COLO668 (cell line): Measurements from ENCODE around the gene COMMD6.

ENCODE experiments used
- DNase-seq: peaks from one replicate; lab custom pipeline; 2025; ENCODE audit not compliant: unreplicated experiment; lab: John Stamatoyannopoulos, UW

The COMMD6 gene

DNA sequence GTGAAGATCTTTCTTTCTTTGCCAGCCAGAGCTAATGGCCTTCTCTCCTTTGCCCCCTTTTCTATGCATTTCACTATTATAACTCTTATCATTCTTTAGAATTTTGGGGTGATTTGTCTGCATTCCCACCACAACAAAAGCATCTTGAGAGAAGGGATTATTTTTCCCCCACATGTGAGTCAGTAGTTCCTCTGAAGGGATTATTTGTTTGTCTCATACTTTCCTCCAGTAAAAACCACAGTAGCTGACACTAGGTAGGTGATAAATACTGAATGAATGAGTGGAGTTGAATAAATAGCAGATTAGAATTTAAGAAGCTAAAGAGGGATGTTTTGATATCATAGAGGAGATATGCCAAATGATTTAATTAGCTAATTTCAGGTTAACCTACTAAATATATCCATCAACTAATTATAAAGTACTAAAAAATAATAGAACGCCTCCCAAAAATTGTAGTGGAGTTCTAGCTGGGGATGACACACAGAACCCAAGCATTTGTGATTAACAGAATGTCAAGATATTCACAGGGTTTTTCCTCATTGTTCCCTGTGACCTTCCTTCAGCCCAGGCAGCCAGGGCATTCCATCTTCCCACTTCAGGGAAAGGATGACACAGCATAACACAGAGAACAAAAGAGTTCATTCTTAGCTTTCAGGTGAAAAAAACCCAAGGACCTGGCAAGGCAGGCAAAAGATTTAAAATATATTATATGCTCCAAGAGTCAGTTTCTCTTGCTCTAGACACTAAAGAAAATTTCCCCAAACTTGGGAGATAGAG lies 52.2 kb downstream of the COMMD6 start:
- no peak for DNase-seq

DNA sequence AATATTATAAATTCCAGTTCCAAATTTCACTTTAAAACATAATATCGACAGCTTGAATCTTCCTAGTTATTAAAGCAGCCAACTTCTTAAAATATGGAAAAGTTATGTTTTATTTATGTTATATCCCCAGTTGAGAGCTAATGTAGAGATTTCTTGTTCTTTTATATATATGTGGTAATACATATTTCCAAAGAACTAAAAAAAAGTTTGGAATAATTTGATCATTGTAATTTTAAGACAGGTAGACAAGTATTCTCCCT lies 54.9 kb downstream of the COMMD6 start:
- no peak for DNase-seq

DNA sequence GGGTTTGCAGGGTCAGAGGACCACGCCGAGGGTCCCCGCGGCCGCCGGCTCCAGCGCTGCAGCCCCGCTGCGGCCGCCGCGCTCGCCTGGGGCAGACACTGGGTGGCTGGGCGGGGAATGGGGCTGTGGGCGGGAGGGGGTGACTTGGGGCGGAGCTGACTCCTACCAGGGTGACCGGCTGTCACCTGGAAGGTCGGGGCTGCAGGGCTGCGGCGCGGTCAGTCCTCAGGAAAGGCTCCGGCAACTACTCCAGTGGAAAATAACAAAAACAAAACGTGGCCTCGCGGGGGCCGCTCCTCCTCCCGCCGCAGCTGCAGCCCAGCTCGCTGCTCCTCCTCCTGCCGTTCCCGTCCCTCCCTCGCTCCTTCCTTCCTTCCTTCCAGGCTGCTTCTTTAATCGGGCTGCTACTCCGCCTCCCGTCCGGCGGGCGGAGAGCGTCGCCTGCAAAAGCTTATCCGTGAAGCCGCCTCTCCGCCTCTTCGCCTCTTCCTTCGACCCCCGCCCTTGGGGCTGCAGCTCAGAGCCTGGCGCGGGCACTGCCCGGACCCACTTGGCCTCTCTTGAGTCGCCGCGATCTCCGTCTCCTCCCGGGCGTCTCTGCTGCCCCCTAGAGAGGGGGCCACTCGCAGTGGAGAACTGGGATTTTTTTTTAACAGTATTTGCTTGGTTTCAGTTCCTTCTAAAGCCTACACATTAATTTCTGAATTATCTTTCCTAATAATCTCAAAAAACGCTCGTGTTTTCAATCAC lies 55.4 kb downstream of the COMMD6 start, which contains the start of gene TBC1D4:
Gene TBC1D4, minus strand, starts transcription at position 100 of the 750 bp plus-strand sequence. CDS start 402 bp downstream, outside the sequence.
- DNase-seq, result peak; percentile 97

DNA sequence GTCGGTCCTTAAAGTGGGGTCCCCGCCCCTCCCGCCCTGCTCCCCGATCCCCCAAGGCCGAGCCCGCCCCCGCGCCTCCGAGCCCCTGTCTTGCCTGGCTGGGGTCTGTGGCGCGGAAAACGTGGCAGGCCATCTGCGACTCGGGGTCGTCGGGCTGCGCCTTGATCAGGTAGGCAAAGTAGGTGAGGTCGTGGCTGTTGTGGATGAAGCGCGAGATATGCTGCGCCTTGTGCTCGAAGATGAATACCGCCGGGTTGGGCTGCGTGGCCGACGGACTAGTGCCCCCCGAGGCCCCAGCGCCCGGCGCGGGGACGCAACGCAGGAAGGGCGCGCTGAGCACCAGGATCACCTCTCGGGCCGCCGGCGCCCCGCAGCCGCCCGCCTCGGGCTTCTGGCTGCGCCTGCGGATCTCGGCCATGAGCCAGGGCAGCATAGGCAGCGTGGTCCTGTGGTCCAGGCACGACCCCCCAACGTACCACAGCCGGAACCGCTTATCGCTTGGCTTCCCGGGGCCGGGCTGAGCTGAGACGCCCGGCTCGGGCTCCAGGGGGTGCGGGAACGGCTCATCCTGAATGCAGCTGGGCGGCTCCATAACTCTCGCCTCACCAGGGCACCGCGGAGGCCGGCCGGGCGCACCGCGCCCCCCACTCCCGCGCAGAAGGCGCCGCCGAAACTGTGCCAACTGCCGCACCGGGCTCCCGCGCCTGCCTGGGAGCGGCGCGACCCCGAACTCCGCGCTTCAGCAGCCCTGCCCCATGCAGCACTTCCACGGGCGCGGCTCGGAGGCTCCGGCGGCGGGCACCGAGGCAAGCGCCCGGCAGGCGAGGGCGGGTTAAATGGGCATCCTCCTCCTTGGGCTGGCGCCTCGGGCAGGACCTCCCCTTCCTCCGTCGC lies 56.2 kb downstream of the COMMD6 start:
- peak; percentile 89 for DNase-seq

DNA sequence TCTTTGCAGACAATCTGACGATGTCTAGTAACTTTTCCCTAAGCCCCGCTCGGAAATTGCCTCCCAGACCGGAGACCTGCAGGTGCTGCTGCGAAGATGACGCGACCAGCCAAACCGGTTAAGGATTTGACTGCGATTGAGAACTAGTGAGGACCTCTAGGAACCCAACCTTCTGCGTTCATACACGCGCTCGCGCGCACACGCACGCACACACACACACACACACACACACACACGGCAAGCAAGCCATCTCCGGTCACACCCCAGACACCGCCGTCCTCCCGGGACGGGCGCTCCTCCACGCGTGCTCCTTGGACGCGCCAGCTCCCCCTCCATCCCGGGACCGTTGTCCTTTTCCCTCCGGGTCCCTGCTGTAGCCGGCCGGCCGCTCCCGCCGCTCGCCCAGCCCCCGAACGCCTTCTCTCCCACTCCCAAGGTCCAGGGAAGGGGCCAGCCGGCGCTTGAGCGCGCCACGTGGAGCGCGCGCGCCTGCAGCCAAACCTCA lies 56.9 kb downstream of the COMMD6 start:
- peak; percentile 95 for DNase-seq

DNA sequence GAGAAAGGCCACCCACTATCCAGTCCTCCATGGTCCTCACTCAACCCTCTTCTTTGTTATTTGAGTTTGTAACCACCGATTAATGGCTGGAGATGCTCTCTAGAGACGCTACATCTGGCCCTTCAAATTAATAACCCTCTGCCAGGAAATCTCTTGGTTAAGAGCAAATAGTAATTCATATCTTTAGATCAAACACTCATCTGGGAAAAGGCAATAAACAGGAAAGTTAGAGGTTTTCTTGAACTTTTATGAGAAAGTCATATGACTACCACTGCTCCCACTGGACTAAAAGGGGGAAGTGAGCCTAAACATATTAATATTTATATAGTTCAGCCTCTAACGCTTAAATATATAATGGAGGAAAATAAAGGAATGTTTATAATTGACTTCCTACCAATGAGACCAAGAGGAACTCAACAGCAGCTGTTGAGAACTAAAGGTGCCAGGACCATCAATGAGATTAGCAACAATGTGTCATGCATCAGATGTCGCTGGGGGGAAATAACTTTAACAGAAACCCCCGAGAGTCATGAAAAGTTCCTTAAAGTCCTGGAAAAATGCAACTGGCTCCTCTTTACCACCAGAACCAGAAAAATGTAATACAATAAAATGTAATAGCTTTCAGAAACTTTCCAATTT lies 58.4 kb downstream of the COMMD6 start:
- DNase-seq, result no peak

DNA sequence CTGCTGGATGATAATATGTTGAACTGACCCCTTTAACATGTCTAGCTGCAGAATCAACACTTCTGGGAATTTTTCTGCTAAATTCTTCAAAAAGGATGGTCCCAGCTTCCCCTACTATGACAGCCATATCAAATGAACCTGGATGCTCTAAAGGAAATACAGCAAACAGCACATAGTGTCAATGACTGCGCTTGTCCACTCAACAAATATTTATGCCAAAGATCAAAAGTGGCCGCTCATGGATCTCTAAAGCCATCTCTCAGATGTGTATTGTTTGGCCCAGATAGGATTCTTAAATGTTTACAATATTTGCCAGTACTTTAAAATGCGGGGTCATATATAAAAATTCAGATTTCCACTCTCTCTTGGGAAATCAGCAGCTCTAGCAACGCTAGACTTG lies 59.0 kb downstream of the COMMD6 start:
- DNase-seq, result no peak
